Testis (tissue), 3 donors: Measurements from ENCODE around the gene FARP1. TPM values are rescaled to one million over a fixed set of nuclear protein-coding genes. Genes with fewer than 3 reads are reported as not detected.
A peak's percentile ranks its signal among the peaks of the same experiment; 100 is the strongest.

Experiments used
- DNase-seq: peaks from one replicate; pipeline ENCODE4 v3.0.0-alpha.2; 2019
- H3K27ac ChIP-seq, 2 donors: fragments of 200-600 bp; sonication (generic); one replicate each; pipeline ENCODE4 v1.5.1; 2019
- H3K27me3 ChIP-seq: fragments of 200-600 bp; sonication (generic); one replicate; pipeline ENCODE4 v1.5.1; 2019
- H3K36me3 ChIP-seq: fragments of 200-600 bp; sonication (generic); one replicate; pipeline ENCODE4 v1.5.1; 2017; ENCODE audit warnings: low read depth; ENCODE audit errors: missing control alignments
- H3K4me1 ChIP-seq: fragments of 200-600 bp; sonication (generic); one replicate; pipeline ENCODE4 v1.5.1; 2019
- H3K4me3 ChIP-seq, 2 donors: fragments of 200-600 bp; sonication (generic); one replicate each; pipeline ENCODE4 v1.5.1; 2017 to 2019
- H3K9me3 ChIP-seq: fragments of 200-600 bp; sonication (generic); one replicate; pipeline ENCODE4 v1.5.1; 2017
- POLR2A ChIP-seq: fragments of 450-650 bp; IDR thresholded peaks from one replicate; pipeline ENCODE4 v1.6.1; 2017; ENCODE audit warnings: antibody characterized with exemption, mild to moderate bottlenecking, moderate library complexity
- WGBS, 2 donors: methylation state at CpG; one replicate each; pipeline ENCODE4 v1.1.5; 2018; 5-methylcytosine and 5-hydroxymethylcytosine counted together
- intact Hi-C: fragments of 100-400 bp; cut with DNase I; formaldehyde crosslinking; loops from one replicate; pipeline ENCODE4 v1.15.1; 2023; ENCODE audit warnings: low total_unique reads
- polyA plus RNA-seq: library from polyadenylated mRNA; stranded (reverse); fragments of 350-450 nt; fragmentation: Illumina TruSeq; extraction: RNeasy Lipid Tissue Mini Kit (QIAGEN cat#74804); gene quantifications from one replicate; pipeline ENCODE4 v1.2.3, GENCODE V29; 2014; ENCODE audit warnings: low read depth, low replicate concordance; ENCODE audit not compliant: insufficient read depth
- total RNA-seq, 2 donors: library from RNA; depleted of rRNA; stranded (reverse); fragments of >200 nt; gene quantifications; one replicate each; pipeline ENCODE4 v1.2.3, GENCODE V29; 2016
- TF ChIP-seq, protein P1 (sequence below), 3 experiments: fragments of 450-650 bp in 2 of 3; fragments of 200-600 bp in 1 of 3; sonication (generic) in 1 of 3; IDR thresholded peaks; one replicate each; pipeline ENCODE4 v1.5.1; 2016 to 2019; ENCODE audit warnings: antibody characterized with exemption in 3 of 3, mild to moderate bottlenecking in 2 of 3, moderate library complexity in 1 of 3

Gene FARP1
- total and polyA plus RNA-seq, 3 donors from 2014 or later = 54.0 to 130 (median 69.1) TPM

DNA sequence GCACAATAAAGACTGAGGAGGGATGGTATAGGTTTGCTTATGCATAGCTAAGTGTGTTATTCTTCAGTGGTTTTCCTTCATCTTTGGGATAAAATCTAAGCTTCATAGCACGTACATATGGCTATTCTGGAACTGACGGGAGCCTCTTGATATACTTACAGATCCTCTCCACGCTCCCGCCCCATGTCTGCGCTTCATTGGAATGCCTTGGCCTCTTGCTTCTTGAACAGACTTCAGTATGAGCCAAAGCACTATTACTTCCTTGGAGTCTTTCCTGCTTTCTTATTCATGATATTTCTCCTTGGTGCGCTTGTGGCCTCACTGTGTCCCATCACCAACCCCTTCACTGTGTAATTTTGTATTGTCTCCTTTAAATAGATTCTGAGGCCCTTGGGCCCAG lies 145.3 kb downstream of the FARP1 start:
- WGBS, 2 donors = 96 to 98% methylated on average over 6 of the region's 6 CpGs
- no peak for DNase-seq
- no peak for TF ChIP-seq POLR2A
- TF ChIP-seq, protein P1, sequence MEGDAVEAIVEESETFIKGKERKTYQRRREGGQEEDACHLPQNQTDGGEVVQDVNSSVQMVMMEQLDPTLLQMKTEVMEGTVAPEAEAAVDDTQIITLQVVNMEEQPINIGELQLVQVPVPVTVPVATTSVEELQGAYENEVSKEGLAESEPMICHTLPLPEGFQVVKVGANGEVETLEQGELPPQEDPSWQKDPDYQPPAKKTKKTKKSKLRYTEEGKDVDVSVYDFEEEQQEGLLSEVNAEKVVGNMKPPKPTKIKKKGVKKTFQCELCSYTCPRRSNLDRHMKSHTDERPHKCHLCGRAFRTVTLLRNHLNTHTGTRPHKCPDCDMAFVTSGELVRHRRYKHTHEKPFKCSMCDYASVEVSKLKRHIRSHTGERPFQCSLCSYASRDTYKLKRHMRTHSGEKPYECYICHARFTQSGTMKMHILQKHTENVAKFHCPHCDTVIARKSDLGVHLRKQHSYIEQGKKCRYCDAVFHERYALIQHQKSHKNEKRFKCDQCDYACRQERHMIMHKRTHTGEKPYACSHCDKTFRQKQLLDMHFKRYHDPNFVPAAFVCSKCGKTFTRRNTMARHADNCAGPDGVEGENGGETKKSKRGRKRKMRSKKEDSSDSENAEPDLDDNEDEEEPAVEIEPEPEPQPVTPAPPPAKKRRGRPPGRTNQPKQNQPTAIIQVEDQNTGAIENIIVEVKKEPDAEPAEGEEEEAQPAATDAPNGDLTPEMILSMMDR (IDR thresholded peaks at IDR 0.05) = no peak

DNA sequence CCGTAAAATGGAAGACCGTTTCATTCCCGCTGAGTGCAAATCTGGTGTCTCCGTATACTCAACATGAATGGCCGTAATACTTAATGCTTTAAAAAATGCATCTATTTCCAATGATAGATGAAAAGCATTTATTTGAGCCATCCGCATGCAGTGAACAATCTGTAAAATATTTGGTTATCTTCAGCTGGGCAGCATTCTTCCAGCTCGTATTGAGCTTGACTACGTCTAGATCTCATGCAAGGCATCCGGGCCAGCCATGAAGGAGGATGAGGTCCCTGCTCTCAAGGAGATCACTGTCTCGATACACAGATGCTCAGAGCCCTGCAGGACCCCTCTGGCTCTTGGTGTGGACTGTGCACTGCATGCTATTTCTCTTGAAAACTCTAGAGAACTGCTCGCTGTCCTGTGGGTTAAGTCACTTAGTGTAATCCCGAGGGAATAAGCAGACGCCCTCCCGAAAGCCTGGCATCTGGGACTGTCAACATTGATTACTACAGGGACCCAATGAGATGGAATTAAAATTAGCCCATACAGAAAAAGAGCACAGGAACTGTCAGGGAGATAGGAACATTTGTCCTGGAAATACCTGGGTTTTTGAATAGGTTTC lies 146.5 kb downstream of the FARP1 start:
- no peaks in the 10 kb centered on the region for H3K27me3 ChIP-seq
- intact Hi-C loops = no loop called here
- WGBS, 2 donors = 89 to 94% methylated on average over 14 of the region's 14 CpGs
- TF ChIP-seq POLR2A = no peak
- TF ChIP-seq, protein P1 (IDR thresholded peaks at IDR 0.05) = no peak
- H3K36me3 ChIP-seq = no peaks in the 10 kb centered on the region
- H3K4me3 ChIP-seq = no peak overlapping the region
- DNase-seq = no peak
- H3K27ac ChIP-seq = no peak overlapping the region
- no peaks in the 10 kb centered on the region for H3K9me3 ChIP-seq
- H3K4me1 ChIP-seq = peaks cover 15% of the 10 kb centered on the region

More for the DNA sequence above, 145.3 kb downstream of the FARP1 start:
- no peaks in the 10 kb centered on the region for H3K36me3 ChIP-seq
- peaks cover 15% of the 10 kb centered on the region for H3K4me1 ChIP-seq
- intact Hi-C loops = no loop called here
- H3K27ac ChIP-seq = no peak overlapping the region
- no peaks in the 10 kb centered on the region for H3K27me3 ChIP-seq
- H3K4me3 ChIP-seq = no peak overlapping the region
- H3K9me3 ChIP-seq = no peaks in the 10 kb centered on the region

DNA sequence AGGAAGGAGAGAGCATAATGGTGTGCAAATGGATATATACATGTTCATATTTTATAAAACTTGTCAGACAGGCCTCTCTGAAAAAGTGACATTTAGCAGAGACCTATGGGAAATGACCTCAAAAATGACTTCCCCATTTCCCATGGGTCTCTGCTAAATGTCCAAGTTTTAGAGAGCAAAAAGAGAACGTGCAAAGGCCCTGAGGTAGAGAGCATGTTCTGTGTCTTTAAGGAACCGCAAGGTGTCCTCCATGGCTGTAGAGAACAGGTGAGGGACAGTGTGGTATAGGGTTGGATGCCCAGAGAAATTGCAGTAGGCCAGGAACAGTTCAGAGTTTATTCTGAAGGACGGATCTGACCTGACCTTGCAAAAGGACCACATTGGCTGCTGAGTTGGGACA lies 147.4 kb downstream of the FARP1 start:
- Histone ChIP-seq H3K9me3 (no peaks in the 10 kb centered on the region), H3K27me3 (no peaks in the 10 kb centered on the region), H3K36me3 (no peaks in the 10 kb centered on the region), H3K4me3 (no peak overlapping the region), H3K4me1 (peaks cover 15% of the 10 kb centered on the region), H3K27ac (no peak overlapping the region)
- no peak for DNase-seq
- TF ChIP-seq, protein P1 (IDR thresholded peaks at IDR 0.05) = no peak
- no peak for TF ChIP-seq POLR2A
- WGBS, 2 donors = 97% methylated on average over 3 of the region's 3 CpGs
- intact Hi-C loops = no loop called here

DNA sequence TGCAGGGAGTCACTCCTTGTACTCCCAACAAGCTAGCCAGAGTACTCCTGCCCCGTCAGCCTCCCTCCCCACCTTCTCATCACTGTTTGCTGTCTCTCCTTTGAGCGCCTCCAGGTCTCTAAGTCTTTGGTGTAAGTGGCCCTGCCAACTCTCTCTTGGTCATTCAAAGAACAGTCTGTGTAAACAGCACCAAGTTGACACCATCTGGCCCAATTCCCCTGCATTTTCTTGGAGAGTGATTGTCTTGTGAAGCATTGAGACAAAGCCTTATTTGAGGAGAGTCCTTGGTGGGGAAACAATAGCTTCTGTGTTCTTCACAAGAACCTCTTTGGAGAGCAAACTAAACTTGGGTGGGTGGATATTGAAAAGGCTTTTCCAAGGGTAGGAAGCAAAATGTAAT lies 148.8 kb downstream of the FARP1 start:
- DNase-seq = peak; percentile 74
- WGBS, 2 donors = 60 to 94% methylated on average over 2 of the region's 2 CpGs
- H3K4me1 ChIP-seq = peaks cover 15% of the 10 kb centered on the region
- intact Hi-C loops = no loop called here
- TF ChIP-seq POLR2A = no peak
- TF ChIP-seq, protein P1 (IDR thresholded peaks at IDR 0.05) = no peak
- H3K36me3 ChIP-seq = no peaks in the 10 kb centered on the region
- H3K9me3 ChIP-seq = no peaks in the 10 kb centered on the region
- H3K4me3 ChIP-seq = no peak overlapping the region
- H3K27ac ChIP-seq = peak overlapping the region in 1 of 2 donors; percentile 28
- no peaks in the 10 kb centered on the region for H3K27me3 ChIP-seq

DNA sequence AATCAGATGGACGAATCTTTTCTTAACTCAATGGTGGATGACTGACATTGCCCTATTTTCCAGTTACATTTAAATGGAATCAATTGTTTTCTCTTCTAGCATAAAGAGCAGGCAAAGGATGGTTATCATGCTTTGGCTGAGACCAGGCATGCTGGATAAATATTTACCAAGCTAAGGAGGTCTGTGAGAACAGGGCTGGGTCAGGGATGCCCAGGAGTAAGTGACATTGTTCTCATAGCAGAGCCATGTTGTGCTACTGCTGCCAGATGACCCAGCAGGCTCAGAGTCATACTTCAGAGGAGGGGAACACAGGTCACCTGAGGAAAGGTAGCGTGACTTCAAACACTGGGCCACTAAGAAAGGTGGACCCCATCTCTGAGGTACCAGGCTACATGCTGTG lies 150.2 kb downstream of the FARP1 start:
- intact Hi-C loops = no loop called here
- H3K27me3 ChIP-seq = no peaks in the 10 kb centered on the region
- no peak for DNase-seq
- WGBS, 2 donors = 84 to 87% methylated on average over 2 of the region's 2 CpGs
- TF ChIP-seq POLR2A = no peak
- TF ChIP-seq, protein P1 (IDR thresholded peaks at IDR 0.05) = no peak
- no peak overlapping the region for H3K4me3 ChIP-seq
- no peak overlapping the region for H3K27ac ChIP-seq
- no peaks in the 10 kb centered on the region for H3K36me3 ChIP-seq
- peaks cover 15% of the 10 kb centered on the region for H3K4me1 ChIP-seq
- H3K9me3 ChIP-seq = no peaks in the 10 kb centered on the region
